HEK293T (cell line): ENCODE data around the gene UBA3.

Experiments used
- CTCF ChIA-PET: fragments of 350-600 bp; formaldehyde crosslinking; extraction: SDS; loops from one replicate; lab custom pipeline; 2021; ENCODE audit warnings: antibody characterized with exemption, inconsistent platforms; lab: Yijun Ruan, JAX
- POLR2A ChIA-PET: fragments of 350-600 bp; formaldehyde crosslinking; extraction: SDS; loops from one replicate; lab custom pipeline; 2020; ENCODE audit warnings: antibody characterized with exemption, inconsistent platforms; lab: Yijun Ruan, JAX
- DNase-seq: peaks from one replicate; pipeline ENCODE4 v3.0.0; 2012; ENCODE audit warnings: mixed read lengths; ENCODE audit errors: extremely low spot score
- ARNT ChIP-seq: fragments of 450-650 bp; IDR thresholded peaks from 2 replicates; pipeline ENCODE4 v1.6.1; 2017; ENCODE audit warnings: mild to moderate bottlenecking
- BHLHE40 ChIP-seq: fragments of 450-650 bp; IDR thresholded peaks from 2 replicates; pipeline ENCODE4 v1.6.1; 2016; ENCODE audit warnings: mild to moderate bottlenecking, moderate library complexity, borderline replicate concordance
- CTBP1 ChIP-seq: fragments of 450-650 bp; IDR thresholded peaks from 2 replicates; pipeline ENCODE4 v1.6.1; 2016; ENCODE audit warnings: borderline replicate concordance
- ELF4 ChIP-seq: fragments of 450-650 bp; IDR thresholded peaks from 2 replicates; pipeline ENCODE4 v1.6.1; 2017; ENCODE audit warnings: antibody characterized with exemption
- FOXA1 ChIP-seq: fragments of 450-650 bp; IDR thresholded peaks from 2 replicates; pipeline ENCODE4 v1.6.1; 2016; ENCODE audit warnings: mild to moderate bottlenecking
- FOXK2 ChIP-seq: fragments of 450-650 bp; IDR thresholded peaks from 2 replicates; pipeline ENCODE4 v1.6.1; 2016; ENCODE audit warnings: mild to moderate bottlenecking
- FOXM1 ChIP-seq: fragments of 450-650 bp; IDR thresholded peaks from 2 replicates; pipeline ENCODE4 v1.6.1; 2017; ENCODE audit warnings: mild to moderate bottlenecking, borderline replicate concordance
- HDGF ChIP-seq: fragments of 450-650 bp; IDR thresholded peaks from 2 replicates; pipeline ENCODE4 v1.6.1; 2017; ENCODE audit warnings: antibody characterized with exemption, borderline replicate concordance
- L3MBTL2 ChIP-seq: fragments of 450-650 bp; conservative IDR thresholded peaks from 2 replicates; pipeline ENCODE4 v1.6.1; 2016; ENCODE audit warnings: mild to moderate bottlenecking
- LEF1 ChIP-seq: fragments of 450-650 bp; IDR thresholded peaks from 2 replicates; pipeline ENCODE4 v1.6.1; 2017; ENCODE audit warnings: mild to moderate bottlenecking, borderline replicate concordance
- NFRKB ChIP-seq: fragments of 450-650 bp; IDR thresholded peaks from 2 replicates; pipeline ENCODE4 v1.6.1; 2016; ENCODE audit warnings: mild to moderate bottlenecking, moderate library complexity
- PKNOX1 ChIP-seq: fragments of 450-650 bp; IDR thresholded peaks from 2 replicates; pipeline ENCODE4 v1.6.1; 2016
- SP1 ChIP-seq: fragments of 450-650 bp; IDR thresholded peaks from 2 replicates; pipeline ENCODE4 v1.6.1; 2017
- SUZ12 ChIP-seq: fragments of 450-650 bp; IDR thresholded peaks from 2 replicates; pipeline ENCODE4 v1.6.1; 2016; ENCODE audit warnings: mild to moderate bottlenecking
- TARDBP ChIP-seq: fragments of 450-650 bp; IDR thresholded peaks from 2 replicates; pipeline ENCODE4 v1.6.1; 2016
- ZNF384 ChIP-seq: fragments of 450-650 bp; IDR thresholded peaks from 2 replicates; pipeline ENCODE4 v1.6.1; 2016

UBA3 gene

GRCh38 chr3:69020857-69021256, 59.3 kb downstream of the UBA3 start:
- no peak for DNase-seq
- CTCF ChIA-PET, result interaction anchor here (0.6 kb wide), 1 partner anchor 27 kb away, joined by 3 read pairs; no protein-coding TSS in a partner anchor
- POLR2A ChIA-PET, result no interaction called here
- no peak for TF ChIP-seq ZNF384
- TF ChIP-seq TARDBP, result no peak
- no peak for TF ChIP-seq FOXM1
- TF ChIP-seq L3MBTL2, result no peak

- ChIA-PET POLR2A (no interaction called here), CTCF (interaction anchor here (0.6 to 0.8 kb wide), 2 partner anchors 28 to 30 kb away, joined by 3 read pairs; no protein-coding TSS in a partner anchor)
- no peak for TF ChIP-seq SP1
- no peak for TF ChIP-seq FOXM1
- no peak for TF ChIP-seq HDGF
- TF ChIP-seq LEF1, result no peak
- no peak for TF ChIP-seq BHLHE40
- TF ChIP-seq SUZ12, result no peak
- no peak for TF ChIP-seq FOXA1
- TF ChIP-seq TARDBP, result no peak
- no peak for TF ChIP-seq CTBP1
- no peak for TF ChIP-seq PKNOX1
- TF ChIP-seq L3MBTL2, result no peak
- TF ChIP-seq NFRKB, result no peak
- no peak for TF ChIP-seq FOXK2
- no peak for TF ChIP-seq ARNT
- TF ChIP-seq ELF4, result no peak
- no peak for DNase-seq
These were observed 59.7 kb downstream of the UBA3 start for GRCh38 chr3:69020424-69020823.

GRCh38 chr3:69016901-69017300, 63.3 kb downstream of the UBA3 start:
- ChIA-PET CTCF (no interaction called here), POLR2A (no interaction called here)
- no peak for DNase-seq

GRCh38 chr3:69016102-69016501, 64.1 kb downstream of the UBA3 start:
- no peak for TF ChIP-seq ELF4
- no peak for TF ChIP-seq ARNT
- TF ChIP-seq SUZ12, result no peak
- no peak for TF ChIP-seq HDGF
- POLR2A ChIA-PET, result no interaction called here
- no peak for DNase-seq
- CTCF ChIA-PET, result interaction anchor here (1.2 kb wide), 1 partner anchor 8 kb away, joined by 3 read pairs; no protein-coding TSS in a partner anchor

More at GRCh38 chr3:69016901-69017300, 63.3 kb downstream of the UBA3 start:
- TF ChIP-seq PKNOX1 (no peak), LEF1 (no peak), HDGF (no peak), NFRKB (no peak), ZNF384 (no peak), FOXA1 (no peak), FOXK2 (no peak), TARDBP (no peak), SP1 (no peak), L3MBTL2 (no peak), ELF4 (no peak), ARNT (no peak), BHLHE40 (no peak), SUZ12 (no peak), FOXM1 (no peak), CTBP1 (no peak)

GRCh38 chr3:69014022-69014580, 66.1 kb downstream of the UBA3 start:
- CTCF ChIA-PET, result interaction anchor here (0.5 to 0.6 kb wide), 2 partner anchors 92 to 395 kb away, joined by 3 to 7 read pairs; no protein-coding TSS in a partner anchor
- no peak for DNase-seq
- POLR2A ChIA-PET, result interaction anchor here (0.8 to 1.8 kb wide), 6 partner anchors 34 to 82 kb away, joined by 3 to 6 read pairs (median 3); partner anchors contain the start of genes TAFA4, TMF1 and UBA3
- TF ChIP-seq ZNF384 (no peak), FOXM1 (no peak), SP1 (no peak), L3MBTL2 (peak; percentile 59), ARNT (no peak)

GRCh38 chr3:69013253-69014021, 66.7 kb downstream of the UBA3 start, which contains the start of gene EOGT:
TSS of gene EOGT (minus strand) at chr3:69013684. CDS start at chr3:69009846, 3,838 bp downstream.
- ChIA-PET CTCF (interaction anchor here (0.5 to 0.6 kb wide), 2 partner anchors 93 to 396 kb away, joined by 3 to 7 read pairs; no protein-coding TSS in a partner anchor), POLR2A (interaction anchor here (0.8 to 1.8 kb wide), 7 partner anchors 31 to 81 kb away, joined by 3 to 6 read pairs (median 3); partner anchors contain the start of genes TAFA4, TMF1 and UBA3)
- TF ChIP-seq ZNF384, result no peak
- TF ChIP-seq ARNT, result no peak
- TF ChIP-seq SP1, result no peak
- no peak for TF ChIP-seq TARDBP
- TF ChIP-seq SUZ12, result no peak
- TF ChIP-seq L3MBTL2, result peak; percentile 98
- DNase-seq, result peak; percentile 85
